ENCODE results near the gene MXRA5. TPM values are rescaled to one million over a fixed set of nuclear protein-coding genes. Genes with fewer than 3 reads are reported as not detected.
"Not testable (repeated sequence)": the region's sequence is repeated elsewhere in the genome, so short reads cannot be mapped to it uniquely, and the experiment has no call there.

MXRA5 gene
- total and polyA plus RNA-seq, 2 donors (not counting 1 experiment from before 2014, with no cell fraction given), result 26.8 to 40.3 TPM

- TF ChIP-seq EZH2 (IDR thresholded peaks at IDR 0.05; ENCODE audit: low read length, missing control alignments), result no peak
- TF ChIP-seq CTCF (conservative IDR thresholded peaks at IDR 0.05 in 1 of 2, IDR thresholded peaks at IDR 0.05 in 1 of 2; ENCODE audit: low read depth in 1 of 2, low read length in 2 of 2), result no peak
- no peak overlapping the region for H3K4me2 ChIP-seq (ENCODE audit: extremely low read depth, insufficient read depth, low read length)
- H3K4me3 ChIP-seq (replicated peaks in 1 of 4; ENCODE audit: control extremely low read depth in 1 of 4, insufficient read depth in 1 of 4, low read depth in 3 of 4, low read length in 4 of 4), result no peak overlapping the region
- no peaks in the 10 kb centered on the region for H3K36me3 ChIP-seq (ENCODE audit: control insufficient read depth, insufficient read depth, low read length)
- H4K20me1 ChIP-seq (ENCODE audit: control insufficient read depth, extremely low read depth, insufficient read depth, low read length), result no peaks in the 10 kb centered on the region
- DNase-seq (ENCODE audit: low read depth in 2 of 2), result peak in 1 of 2 donors; percentile 49
- H3K9ac ChIP-seq (ENCODE audit: insufficient read depth, low read length), result no peak overlapping the region
- no peak overlapping the region for H2AFZ ChIP-seq (ENCODE audit: low read length)
- no peaks in the 10 kb centered on the region for H3K27me3 ChIP-seq (ENCODE audit: control insufficient read depth, insufficient read depth, low read length)
- peaks cover 2% of the 10 kb centered on the region for H3K4me1 ChIP-seq (ENCODE audit: control insufficient read depth, extremely low read depth, insufficient read depth, low read length)
- H3K79me2 ChIP-seq (ENCODE audit: control insufficient read depth, insufficient read depth, low read length), result no peaks in the 10 kb centered on the region
- H3K9me3 ChIP-seq (ENCODE audit: control insufficient read depth, insufficient read depth, low read depth, low read length), result no peaks in the 10 kb centered on the region
- no peak overlapping the region for H3K27ac ChIP-seq (ENCODE audit: insufficient read depth, low read length)
These were observed 55.9 kb downstream of the MXRA5 start for GRCh38 chrX:3290561-3290960.

GRCh38 chrX:3286196-3286945, 60.1 kb downstream of the MXRA5 start:
- Histone ChIP-seq H3K79me2 (ENCODE audit: control insufficient read depth, insufficient read depth, low read length) (no peaks in the 10 kb centered on the region), H3K4me1 (ENCODE audit: control insufficient read depth, extremely low read depth, insufficient read depth, low read length) (peaks cover 2% of the 10 kb centered on the region), H3K4me3 (replicated peaks in 1 of 4; ENCODE audit: control extremely low read depth in 1 of 4, insufficient read depth in 1 of 4, low read depth in 3 of 4, low read length in 4 of 4) (peak overlapping the region in 1 of 4 experiments; percentile 10), H3K36me3 (ENCODE audit: control insufficient read depth, insufficient read depth, low read length) (no peaks in the 10 kb centered on the region), H3K4me2 (ENCODE audit: extremely low read depth, insufficient read depth, low read length) (no peak overlapping the region), H2AFZ (ENCODE audit: low read length) (no peak overlapping the region), H4K20me1 (ENCODE audit: control insufficient read depth, extremely low read depth, insufficient read depth, low read length) (no peaks in the 10 kb centered on the region), H3K27ac (ENCODE audit: insufficient read depth, low read length) (peak overlapping the region; percentile 2), H3K9ac (ENCODE audit: insufficient read depth, low read length) (no peak overlapping the region), H3K27me3 (ENCODE audit: control insufficient read depth, insufficient read depth, low read length) (no peaks in the 10 kb centered on the region), H3K9me3 (ENCODE audit: control insufficient read depth, insufficient read depth, low read depth, low read length) (no peaks in the 10 kb centered on the region)
- peak; percentile 79 to 90 for DNase-seq (ENCODE audit: low read depth in 2 of 2)
- TF ChIP-seq CTCF (conservative IDR thresholded peaks at IDR 0.05 in 1 of 2, IDR thresholded peaks at IDR 0.05 in 1 of 2; ENCODE audit: low read depth in 1 of 2, low read length in 2 of 2), result no peak

DNA sequence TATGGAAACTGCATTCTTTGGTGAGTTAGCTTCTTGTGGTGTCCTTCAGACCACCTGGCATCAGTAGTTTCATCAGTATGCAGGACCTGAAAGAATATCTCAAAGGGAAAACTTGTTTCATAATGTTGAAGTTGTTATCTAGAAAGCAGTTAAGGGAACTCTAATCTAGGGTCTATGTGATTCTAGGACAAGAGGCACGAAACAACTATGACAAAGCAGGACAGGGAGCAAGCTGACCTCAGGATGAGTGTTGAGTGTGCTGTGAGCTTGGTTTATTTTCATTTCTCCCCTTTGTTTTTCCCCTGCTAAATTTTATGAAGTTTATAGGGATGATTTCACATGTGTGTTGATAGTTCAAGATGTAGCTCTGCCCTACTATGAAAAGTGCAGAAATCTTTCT, 65.7 kb downstream of the MXRA5 start:
- DNase-seq (ENCODE audit: low read depth in 2 of 2), result peak in 1 of 2 donors; percentile 58
- no peaks in the 10 kb centered on the region for H3K79me2 ChIP-seq (ENCODE audit: control insufficient read depth, insufficient read depth, low read length)
- H3K36me3 ChIP-seq (ENCODE audit: control insufficient read depth, insufficient read depth, low read length), result no peaks in the 10 kb centered on the region
- H3K9me3 ChIP-seq (ENCODE audit: control insufficient read depth, insufficient read depth, low read depth, low read length), result no peaks in the 10 kb centered on the region
- no peaks in the 10 kb centered on the region for H4K20me1 ChIP-seq (ENCODE audit: control insufficient read depth, extremely low read depth, insufficient read depth, low read length)
- H3K27ac ChIP-seq (ENCODE audit: insufficient read depth, low read length), result no peak overlapping the region
- H3K4me2 ChIP-seq (ENCODE audit: extremely low read depth, insufficient read depth, low read length), result no peak overlapping the region
- no peak overlapping the region for H3K4me3 ChIP-seq (replicated peaks in 1 of 4; ENCODE audit: control extremely low read depth in 1 of 4, insufficient read depth in 1 of 4, low read depth in 3 of 4, low read length in 4 of 4)
- TF ChIP-seq EZH2 (IDR thresholded peaks at IDR 0.05; ENCODE audit: low read length, missing control alignments) (no peak), CTCF (conservative IDR thresholded peaks at IDR 0.05 in 1 of 2, IDR thresholded peaks at IDR 0.05 in 1 of 2; ENCODE audit: low read depth in 1 of 2, low read length in 2 of 2) (no peak)
- H3K27me3 ChIP-seq (ENCODE audit: control insufficient read depth, insufficient read depth, low read length), result no peaks in the 10 kb centered on the region
- no peaks in the 10 kb centered on the region for H3K4me1 ChIP-seq (ENCODE audit: control insufficient read depth, extremely low read depth, insufficient read depth, low read length)
- H2AFZ ChIP-seq (ENCODE audit: low read length), result no peak overlapping the region
- H3K9ac ChIP-seq (ENCODE audit: insufficient read depth, low read length), result no peak overlapping the region

DNA sequence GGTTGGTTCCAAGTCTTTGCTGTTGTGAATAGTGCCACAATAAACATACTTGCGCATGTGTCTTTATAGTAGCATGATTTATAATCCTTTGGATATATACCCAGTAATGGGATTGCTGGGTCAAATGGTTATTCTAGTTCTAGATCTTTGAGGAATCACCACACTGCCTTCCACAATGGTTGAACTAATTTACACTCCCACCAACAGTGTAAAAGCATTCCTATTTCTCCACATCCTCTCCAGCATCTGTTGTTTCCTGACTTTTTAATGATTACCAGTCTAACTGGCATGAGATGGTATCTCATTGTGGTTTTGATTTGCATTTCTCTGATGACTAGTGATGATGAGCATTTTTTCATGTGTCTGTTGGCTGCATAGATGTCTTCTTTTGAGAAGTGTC, 72.8 kb downstream of the MXRA5 start:
- H3K9ac ChIP-seq (ENCODE audit: insufficient read depth, low read length); DNase-seq (ENCODE audit: low read depth in 2 of 2); H3K79me2 ChIP-seq (ENCODE audit: control insufficient read depth, insufficient read depth, low read length); H3K27ac ChIP-seq (ENCODE audit: insufficient read depth, low read length); H3K36me3 ChIP-seq (ENCODE audit: control insufficient read depth, insufficient read depth, low read length); H3K4me2 ChIP-seq (ENCODE audit: extremely low read depth, insufficient read depth, low read length); H3K9me3 ChIP-seq (ENCODE audit: control insufficient read depth, insufficient read depth, low read depth, low read length); H3K27me3 ChIP-seq (ENCODE audit: control insufficient read depth, insufficient read depth, low read length); H3K4me1 ChIP-seq (ENCODE audit: control insufficient read depth, extremely low read depth, insufficient read depth, low read length); H2AFZ ChIP-seq (ENCODE audit: low read length); H4K20me1 ChIP-seq (ENCODE audit: control insufficient read depth, extremely low read depth, insufficient read depth, low read length); H3K4me3 ChIP-seq (replicated peaks in 1 of 4; ENCODE audit: control extremely low read depth in 1 of 4, insufficient read depth in 1 of 4, low read depth in 3 of 4, low read length in 4 of 4): not testable (repeated sequence)

Measured in fibroblast of lung (primary cell).